ENCODE results near the gene MCTP1. TPM values are rescaled to one million over a fixed set of nuclear protein-coding genes. Genes with fewer than 3 reads are reported as not detected.

MCTP1 gene
- total RNA-seq, 1 experiment from 2014 or later, result 5.6 TPM

DNA sequence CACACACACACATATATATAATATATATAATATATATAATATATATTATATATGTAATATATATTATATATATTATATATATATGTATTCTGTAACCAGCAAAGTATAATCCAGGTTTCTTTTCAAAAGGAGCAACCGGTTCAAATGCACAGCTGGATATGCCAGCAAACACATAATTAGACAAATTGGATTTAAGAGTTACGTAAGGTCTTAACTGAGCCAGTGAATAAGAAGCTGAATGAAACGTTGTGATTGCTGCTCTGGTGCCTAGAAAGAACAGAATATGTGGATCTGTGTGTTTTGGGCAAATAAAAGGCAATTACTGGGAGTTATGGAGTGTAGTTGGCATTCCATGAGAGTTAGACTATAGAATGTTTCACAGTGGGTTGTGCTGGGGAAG is 488.3 kb downstream of the MCTP1 start:
- TF ChIP-seq, protein P1, sequence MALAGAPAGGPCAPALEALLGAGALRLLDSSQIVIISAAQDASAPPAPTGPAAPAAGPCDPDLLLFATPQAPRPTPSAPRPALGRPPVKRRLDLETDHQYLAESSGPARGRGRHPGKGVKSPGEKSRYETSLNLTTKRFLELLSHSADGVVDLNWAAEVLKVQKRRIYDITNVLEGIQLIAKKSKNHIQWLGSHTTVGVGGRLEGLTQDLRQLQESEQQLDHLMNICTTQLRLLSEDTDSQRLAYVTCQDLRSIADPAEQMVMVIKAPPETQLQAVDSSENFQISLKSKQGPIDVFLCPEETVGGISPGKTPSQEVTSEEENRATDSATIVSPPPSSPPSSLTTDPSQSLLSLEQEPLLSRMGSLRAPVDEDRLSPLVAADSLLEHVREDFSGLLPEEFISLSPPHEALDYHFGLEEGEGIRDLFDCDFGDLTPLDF (CRISPR knock-in tag; IDR thresholded peaks at IDR 0.05), result no peak
- TF ChIP-seq SOX15 (CRISPR knock-in tag; IDR thresholded peaks at IDR 0.05) (no peak), STAT6 (CRISPR knock-in tag; conservative IDR thresholded peaks at IDR 0.05; ENCODE audit: low read depth) (no peak), MLX (CRISPR knock-in tag; IDR thresholded peaks at IDR 0.05) (no peak), ZNF671 (CRISPR knock-in tag; IDR thresholded peaks at IDR 0.05) (no peak), ZNF317 (CRISPR knock-in tag; IDR thresholded peaks at IDR 0.05; ENCODE audit: borderline replicate concordance, low read depth) (no peak), ESRRA (CRISPR knock-in tag; IDR thresholded peaks at IDR 0.05; ENCODE audit: borderline replicate concordance) (no peak), CREB1 (CRISPR knock-in tag; IDR thresholded peaks at IDR 0.05) (no peak), ZSCAN18 (CRISPR knock-in tag; IDR thresholded peaks at IDR 0.05) (no peak), ZNF416 (CRISPR knock-in tag; IDR thresholded peaks at IDR 0.05) (no peak), E2F5 (CRISPR knock-in tag; IDR thresholded peaks at IDR 0.05) (no peak), ZNF425 (CRISPR knock-in tag; conservative IDR thresholded peaks at IDR 0.05) (no peak), TP53 (CRISPR knock-in tag; IDR thresholded peaks at IDR 0.05) (no peak), ZNF263 (CRISPR knock-in tag; IDR thresholded peaks at IDR 0.05; ENCODE audit: low read depth) (no peak), IRF2 (CRISPR knock-in tag; IDR thresholded peaks at IDR 0.05; ENCODE audit: borderline replicate concordance, low read depth) (no peak), FOXJ3 (CRISPR knock-in tag; IDR thresholded peaks at IDR 0.05; ENCODE audit: borderline replicate concordance) (no peak), ZNF396 (CRISPR knock-in tag; IDR thresholded peaks at IDR 0.05; ENCODE audit: borderline replicate concordance) (no peak), SMAD3 (CRISPR knock-in tag; IDR thresholded peaks at IDR 0.05; ENCODE audit: borderline replicate concordance) (no peak)
- TF ChIP-seq, protein P2, sequence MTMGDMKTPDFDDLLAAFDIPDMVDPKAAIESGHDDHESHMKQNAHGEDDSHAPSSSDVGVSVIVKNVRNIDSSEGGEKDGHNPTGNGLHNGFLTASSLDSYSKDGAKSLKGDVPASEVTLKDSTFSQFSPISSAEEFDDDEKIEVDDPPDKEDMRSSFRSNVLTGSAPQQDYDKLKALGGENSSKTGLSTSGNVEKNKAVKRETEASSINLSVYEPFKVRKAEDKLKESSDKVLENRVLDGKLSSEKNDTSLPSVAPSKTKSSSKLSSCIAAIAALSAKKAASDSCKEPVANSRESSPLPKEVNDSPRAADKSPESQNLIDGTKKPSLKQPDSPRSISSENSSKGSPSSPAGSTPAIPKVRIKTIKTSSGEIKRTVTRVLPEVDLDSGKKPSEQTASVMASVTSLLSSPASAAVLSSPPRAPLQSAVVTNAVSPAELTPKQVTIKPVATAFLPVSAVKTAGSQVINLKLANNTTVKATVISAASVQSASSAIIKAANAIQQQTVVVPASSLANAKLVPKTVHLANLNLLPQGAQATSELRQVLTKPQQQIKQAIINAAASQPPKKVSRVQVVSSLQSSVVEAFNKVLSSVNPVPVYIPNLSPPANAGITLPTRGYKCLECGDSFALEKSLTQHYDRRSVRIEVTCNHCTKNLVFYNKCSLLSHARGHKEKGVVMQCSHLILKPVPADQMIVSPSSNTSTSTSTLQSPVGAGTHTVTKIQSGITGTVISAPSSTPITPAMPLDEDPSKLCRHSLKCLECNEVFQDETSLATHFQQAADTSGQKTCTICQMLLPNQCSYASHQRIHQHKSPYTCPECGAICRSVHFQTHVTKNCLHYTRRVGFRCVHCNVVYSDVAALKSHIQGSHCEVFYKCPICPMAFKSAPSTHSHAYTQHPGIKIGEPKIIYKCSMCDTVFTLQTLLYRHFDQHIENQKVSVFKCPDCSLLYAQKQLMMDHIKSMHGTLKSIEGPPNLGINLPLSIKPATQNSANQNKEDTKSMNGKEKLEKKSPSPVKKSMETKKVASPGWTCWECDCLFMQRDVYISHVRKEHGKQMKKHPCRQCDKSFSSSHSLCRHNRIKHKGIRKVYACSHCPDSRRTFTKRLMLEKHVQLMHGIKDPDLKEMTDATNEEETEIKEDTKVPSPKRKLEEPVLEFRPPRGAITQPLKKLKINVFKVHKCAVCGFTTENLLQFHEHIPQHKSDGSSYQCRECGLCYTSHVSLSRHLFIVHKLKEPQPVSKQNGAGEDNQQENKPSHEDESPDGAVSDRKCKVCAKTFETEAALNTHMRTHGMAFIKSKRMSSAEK (CRISPR knock-in tag; IDR thresholded peaks at IDR 0.05; ENCODE audit: borderline replicate concordance), result no peak
- TF ChIP-seq, protein P3, sequence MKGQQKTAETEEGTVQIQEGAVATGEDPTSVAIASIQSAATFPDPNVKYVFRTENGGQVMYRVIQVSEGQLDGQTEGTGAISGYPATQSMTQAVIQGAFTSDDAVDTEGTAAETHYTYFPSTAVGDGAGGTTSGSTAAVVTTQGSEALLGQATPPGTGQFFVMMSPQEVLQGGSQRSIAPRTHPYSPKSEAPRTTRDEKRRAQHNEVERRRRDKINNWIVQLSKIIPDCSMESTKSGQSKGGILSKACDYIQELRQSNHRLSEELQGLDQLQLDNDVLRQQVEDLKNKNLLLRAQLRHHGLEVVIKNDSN (CRISPR knock-in tag; IDR thresholded peaks at IDR 0.05), result no peak
- Mint-ChIP-seq H3K9me3 (no peaks in the 10 kb centered on the region), H3K36me3 (no peaks in the 10 kb centered on the region), H3K4me1 (no peaks in the 10 kb centered on the region), H3K27ac (no peak overlapping the region), H3K4me3 (no peak overlapping the region), H3K27me3 (ENCODE audit: low read depth) (no peaks in the 10 kb centered on the region)
- ChIA-PET CTCF (no interaction called here), POLR2A (no interaction called here)
- no peak for ATAC-seq
- no peak for DNase-seq (ENCODE audit: low spot score)

Measured in WTC11 (cell line).